Mesothelial cell of epicardium (in vitro differentiated cells): ENCODE results near the gene IGFBP2. TPM values are rescaled to one million over a fixed set of nuclear protein-coding genes. Genes with fewer than 3 reads are reported as not detected.

Experiments
- DNase-seq, 2 experiments: peaks; one replicate each; pipeline ENCODE4 v3.0.0; 2021; ENCODE audit warnings: low spot score in 2 of 2; ENCODE audit not compliant: unreplicated experiment in 2 of 2
- H3K27ac Mint-ChIP-seq: 2 replicates; pipeline ENCODE4 v1.8.0; 2021; ENCODE audit warnings: mixed read lengths
- H3K27me3 Mint-ChIP-seq: 2 replicates; pipeline ENCODE4 v1.8.0; 2021; ENCODE audit warnings: low read depth, mixed read lengths
- H3K36me3 Mint-ChIP-seq: 2 replicates; pipeline ENCODE4 v1.8.0; 2021; ENCODE audit warnings: mixed read lengths
- H3K4me1 Mint-ChIP-seq: 2 replicates; pipeline ENCODE4 v1.8.0; 2021; ENCODE audit warnings: mixed read lengths
- H3K4me3 Mint-ChIP-seq: 2 replicates; pipeline ENCODE4 v1.8.0; 2021; ENCODE audit warnings: mild to moderate bottlenecking, moderate library complexity, mixed read lengths
- H3K9me3 Mint-ChIP-seq: 2 replicates; pipeline ENCODE4 v1.8.0; 2021; ENCODE audit warnings: mixed read lengths
- total RNA-seq: library from RNA; stranded (reverse); gene quantifications from 3 replicates; pipeline ENCODE4 v1.2.1, GENCODE V29; 2021
- TF ChIP-seq, protein P1 (sequence below): fragments of 200-600 bp; sonication (generic); IDR thresholded peaks from one replicate; pipeline ENCODE4 v1.5.0; 2021; ENCODE audit warnings: antibody characterized with exemption; ENCODE audit not compliant: unreplicated experiment

Gene IGFBP2
- total RNA-seq, 1 donor from 2014 or later: 376 TPM

GRCh38 chr2:216673021-216673420 lies 39.8 kb downstream of the IGFBP2 start:
- H3K4me1 Mint-ChIP-seq: no peaks in the 10 kb centered on the region
- H3K27ac Mint-ChIP-seq: peak overlapping the region; percentile 83
- no peaks in the 10 kb centered on the region for H3K27me3 Mint-ChIP-seq
- TF ChIP-seq, protein P1, sequence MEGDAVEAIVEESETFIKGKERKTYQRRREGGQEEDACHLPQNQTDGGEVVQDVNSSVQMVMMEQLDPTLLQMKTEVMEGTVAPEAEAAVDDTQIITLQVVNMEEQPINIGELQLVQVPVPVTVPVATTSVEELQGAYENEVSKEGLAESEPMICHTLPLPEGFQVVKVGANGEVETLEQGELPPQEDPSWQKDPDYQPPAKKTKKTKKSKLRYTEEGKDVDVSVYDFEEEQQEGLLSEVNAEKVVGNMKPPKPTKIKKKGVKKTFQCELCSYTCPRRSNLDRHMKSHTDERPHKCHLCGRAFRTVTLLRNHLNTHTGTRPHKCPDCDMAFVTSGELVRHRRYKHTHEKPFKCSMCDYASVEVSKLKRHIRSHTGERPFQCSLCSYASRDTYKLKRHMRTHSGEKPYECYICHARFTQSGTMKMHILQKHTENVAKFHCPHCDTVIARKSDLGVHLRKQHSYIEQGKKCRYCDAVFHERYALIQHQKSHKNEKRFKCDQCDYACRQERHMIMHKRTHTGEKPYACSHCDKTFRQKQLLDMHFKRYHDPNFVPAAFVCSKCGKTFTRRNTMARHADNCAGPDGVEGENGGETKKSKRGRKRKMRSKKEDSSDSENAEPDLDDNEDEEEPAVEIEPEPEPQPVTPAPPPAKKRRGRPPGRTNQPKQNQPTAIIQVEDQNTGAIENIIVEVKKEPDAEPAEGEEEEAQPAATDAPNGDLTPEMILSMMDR: no peak
- no peaks in the 10 kb centered on the region for H3K9me3 Mint-ChIP-seq
- DNase-seq: no peak
- no peak overlapping the region for H3K4me3 Mint-ChIP-seq
- peaks cover 36% of the 10 kb centered on the region for H3K36me3 Mint-ChIP-seq

DNA sequence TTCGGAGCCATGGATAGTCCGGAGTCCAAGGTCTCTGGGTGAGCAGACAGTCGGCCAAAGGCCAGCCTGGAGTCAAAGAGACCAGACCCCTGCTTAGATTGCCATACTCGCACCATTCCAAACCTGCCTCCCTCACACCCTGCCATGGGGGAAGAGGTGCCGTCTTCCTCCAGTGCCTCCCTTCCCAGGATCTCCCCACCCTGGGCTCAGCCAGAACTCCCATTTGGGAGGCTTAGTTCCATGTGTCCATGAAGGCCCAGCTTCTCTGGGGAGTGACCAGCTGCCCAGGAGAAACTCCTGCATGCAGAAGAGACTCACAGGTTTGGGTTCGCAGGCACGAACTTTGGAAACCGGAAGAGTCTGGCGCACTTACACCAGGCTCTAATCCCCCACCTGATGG lies 40.4 kb downstream of the IGFBP2 start:
- Mint-ChIP-seq H3K4me3 (no peak overlapping the region), H3K36me3 (peaks cover 40% of the 10 kb centered on the region), H3K4me1 (no peaks in the 10 kb centered on the region), H3K27me3 (no peaks in the 10 kb centered on the region), H3K9me3 (no peaks in the 10 kb centered on the region), H3K27ac (no peak overlapping the region)
- DNase-seq: no peak
- TF ChIP-seq, protein P1: no peak

DNA sequence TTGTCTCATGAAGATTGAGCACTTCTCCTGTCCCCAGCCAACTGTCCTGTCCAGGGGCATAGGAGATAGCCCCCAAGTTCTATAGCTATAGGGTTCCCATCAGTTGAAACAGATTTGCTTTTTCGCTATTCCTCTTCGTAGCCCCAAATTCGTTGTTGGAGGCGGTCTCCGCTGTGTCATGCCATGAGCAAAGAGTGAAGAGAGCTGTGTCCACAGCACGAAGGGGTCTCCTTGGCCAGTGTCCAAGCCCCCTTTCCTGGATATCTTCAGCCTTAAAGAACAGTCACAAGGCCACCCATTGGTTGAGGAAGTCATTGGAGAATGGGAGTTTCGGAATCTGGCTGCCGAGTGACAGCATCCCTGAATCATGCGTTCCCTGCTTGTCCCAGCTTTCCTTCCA lies 41.2 kb downstream of the IGFBP2 start:
- Mint-ChIP-seq H3K36me3 (peaks cover 46% of the 10 kb centered on the region), H3K27ac (no peak overlapping the region), H3K4me3 (no peak overlapping the region), H3K9me3 (no peaks in the 10 kb centered on the region), H3K27me3 (no peaks in the 10 kb centered on the region), H3K4me1 (no peaks in the 10 kb centered on the region)
- TF ChIP-seq, protein P1: no peak
- DNase-seq: no peak

- H3K36me3 Mint-ChIP-seq: peaks cover 60% of the 10 kb centered on the region
- H3K9me3 Mint-ChIP-seq: no peaks in the 10 kb centered on the region
- no peaks in the 10 kb centered on the region for H3K4me1 Mint-ChIP-seq
- H3K27ac Mint-ChIP-seq: no peak overlapping the region
- no peak for DNase-seq
- TF ChIP-seq, protein P1: no peak
- no peak overlapping the region for H3K4me3 Mint-ChIP-seq
- H3K27me3 Mint-ChIP-seq: no peaks in the 10 kb centered on the region
Measured at GRCh38 chr2:216676630-216677029, 43.4 kb downstream of the IGFBP2 start.

DNA sequence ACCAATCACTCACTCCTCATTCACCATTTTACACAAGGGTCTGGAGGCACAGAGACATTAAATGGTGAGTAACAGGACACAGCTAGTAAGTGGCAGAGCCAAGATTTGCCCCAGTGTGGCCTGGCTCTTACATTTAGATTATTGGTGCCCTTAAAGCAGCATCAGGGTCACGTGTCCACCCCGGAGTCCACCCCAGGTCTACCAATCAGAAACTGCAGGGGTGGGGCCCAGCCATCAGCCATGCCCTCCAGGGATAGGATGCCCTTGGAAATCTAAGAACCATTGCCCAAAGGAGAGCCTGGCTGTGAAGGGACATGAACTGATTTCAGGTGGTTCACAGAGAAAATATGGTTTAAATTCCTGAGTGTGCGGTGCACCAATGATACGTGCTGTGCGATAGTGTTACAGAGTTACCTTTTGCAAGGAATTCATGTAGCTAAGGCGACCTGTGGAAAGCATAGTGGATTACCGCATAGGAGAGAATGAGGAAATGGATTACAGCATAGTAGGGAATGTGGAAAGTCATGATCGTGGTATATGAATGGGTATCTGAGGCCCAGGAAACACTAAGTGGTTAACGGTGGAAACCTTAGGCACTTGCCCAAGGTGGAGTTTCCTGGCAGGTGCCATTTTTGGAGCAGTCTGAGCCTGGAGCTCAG lies 44.3 kb downstream of the IGFBP2 start:
- peak overlapping the region; percentile 1 for H3K27ac Mint-ChIP-seq
- H3K27me3 Mint-ChIP-seq: no peaks in the 10 kb centered on the region
- H3K4me3 Mint-ChIP-seq: no peak overlapping the region
- DNase-seq: no peak
- TF ChIP-seq, protein P1: no peak
- peaks cover 7% of the 10 kb centered on the region for H3K4me1 Mint-ChIP-seq
- no peaks in the 10 kb centered on the region for H3K9me3 Mint-ChIP-seq
- peaks cover 65% of the 10 kb centered on the region for H3K36me3 Mint-ChIP-seq

- peaks cover 64% of the 10 kb centered on the region for H3K36me3 Mint-ChIP-seq
- no peak overlapping the region for H3K4me3 Mint-ChIP-seq
- H3K9me3 Mint-ChIP-seq: no peaks in the 10 kb centered on the region
- H3K4me1 Mint-ChIP-seq: peaks cover 9% of the 10 kb centered on the region
- TF ChIP-seq, protein P1: no peak
- H3K27me3 Mint-ChIP-seq: no peaks in the 10 kb centered on the region
- peak overlapping the region; percentile 1 for H3K27ac Mint-ChIP-seq
- DNase-seq: no peak
Measured at GRCh38 chr2:216678098-216678465, 44.9 kb downstream of the IGFBP2 start.
